ENCODE measurements around the gene MAMDC4.
"Not testable (repeated sequence)": the region's sequence is repeated elsewhere in the genome, so short reads cannot be mapped to it uniquely, and the experiment has no call there.

Gene MAMDC4

GRCh38 chr9:136835932-136836904 is 15.9 kb upstream of the MAMDC4 start:
- Histone ChIP-seq H3K4me2 (ENCODE audit: low read depth, low read length) (no peak overlapping the region), H3K4me3 (ENCODE audit: low read length) (no peak overlapping the region), H3K36me3 (replicated peaks; ENCODE audit: insufficient read depth, low read length) (no peaks in the 10 kb centered on the region), H3K79me2 (ENCODE audit: low read length) (no peaks in the 10 kb centered on the region), H3K9me2 (replicated peaks; ENCODE audit: insufficient read depth, low read length) (no peaks in the 10 kb centered on the region), H3K27ac (ENCODE audit: low read length) (no peak overlapping the region), H3K9ac (ENCODE audit: low read length) (no peak overlapping the region), H2AFZ (ENCODE audit: low read length) (no peak overlapping the region), H3K9me3 (replicated peaks; ENCODE audit: insufficient read depth, low read length) (no peaks in the 10 kb centered on the region), H3F3A (ENCODE audit: insufficient read depth, low read length) (peaks cover 1% of the 10 kb centered on the region; the same call in 1 of the 2 replicates), H3K27me3 (replicated peaks; ENCODE audit: insufficient read depth, low read length) (no peaks in the 10 kb centered on the region), H4K20me1 (ENCODE audit: insufficient read depth, low read length) (no peaks in the 10 kb centered on the region), H3K4me1 (ENCODE audit: low read length) (no peaks in the 10 kb centered on the region)
- DNase-seq, result no peak
- TF ChIP-seq EZH2phosphoT487 (IDR thresholded peaks at IDR 0.05; ENCODE audit: low read length), result no peak
- TF ChIP-seq EZH2 (optimal IDR thresholded peaks at IDR 0.05; ENCODE audit: low read depth, low read length), result no peak
- TF ChIP-seq, protein P1, sequence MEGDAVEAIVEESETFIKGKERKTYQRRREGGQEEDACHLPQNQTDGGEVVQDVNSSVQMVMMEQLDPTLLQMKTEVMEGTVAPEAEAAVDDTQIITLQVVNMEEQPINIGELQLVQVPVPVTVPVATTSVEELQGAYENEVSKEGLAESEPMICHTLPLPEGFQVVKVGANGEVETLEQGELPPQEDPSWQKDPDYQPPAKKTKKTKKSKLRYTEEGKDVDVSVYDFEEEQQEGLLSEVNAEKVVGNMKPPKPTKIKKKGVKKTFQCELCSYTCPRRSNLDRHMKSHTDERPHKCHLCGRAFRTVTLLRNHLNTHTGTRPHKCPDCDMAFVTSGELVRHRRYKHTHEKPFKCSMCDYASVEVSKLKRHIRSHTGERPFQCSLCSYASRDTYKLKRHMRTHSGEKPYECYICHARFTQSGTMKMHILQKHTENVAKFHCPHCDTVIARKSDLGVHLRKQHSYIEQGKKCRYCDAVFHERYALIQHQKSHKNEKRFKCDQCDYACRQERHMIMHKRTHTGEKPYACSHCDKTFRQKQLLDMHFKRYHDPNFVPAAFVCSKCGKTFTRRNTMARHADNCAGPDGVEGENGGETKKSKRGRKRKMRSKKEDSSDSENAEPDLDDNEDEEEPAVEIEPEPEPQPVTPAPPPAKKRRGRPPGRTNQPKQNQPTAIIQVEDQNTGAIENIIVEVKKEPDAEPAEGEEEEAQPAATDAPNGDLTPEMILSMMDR (IDR thresholded peaks at IDR 0.05; ENCODE audit: low read length), result no peak

DNA sequence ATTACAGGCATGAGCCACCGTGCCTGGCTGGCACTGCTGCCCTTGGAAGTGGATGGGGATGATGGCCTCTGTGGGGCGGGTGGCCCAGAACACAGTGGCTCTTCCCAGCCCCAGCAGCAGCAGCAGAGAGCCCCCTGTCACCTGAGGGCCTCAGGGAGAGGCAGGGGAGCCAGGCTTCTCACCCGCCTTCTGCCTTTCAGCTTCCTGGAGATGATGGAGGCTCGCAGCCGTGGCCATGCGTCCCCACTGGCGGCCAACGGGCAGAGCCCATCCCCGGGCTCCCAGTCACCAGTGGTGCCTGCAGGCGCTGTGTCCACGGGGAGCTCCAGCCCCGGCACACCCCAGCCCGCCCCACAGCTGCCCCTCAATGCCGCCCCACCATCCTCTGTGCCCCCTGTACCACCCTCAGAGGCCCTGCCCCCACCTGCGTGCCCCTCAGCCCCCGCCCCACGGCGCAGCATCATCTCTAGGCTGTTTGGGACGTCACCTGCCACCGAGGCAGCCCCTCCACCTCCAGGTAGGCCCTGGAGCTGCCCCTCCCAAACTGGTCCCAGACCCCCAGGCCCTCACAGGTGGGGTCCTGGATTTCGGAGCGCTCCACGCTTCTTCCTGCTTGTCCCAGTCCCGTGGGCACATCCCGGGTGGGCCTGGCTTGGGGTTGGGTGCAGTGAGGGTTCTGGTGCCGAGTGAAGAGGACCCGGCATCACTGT is 14.8 kb upstream of the MAMDC4 start:
- Histone ChIP-seq H3K9me3 (replicated peaks; ENCODE audit: insufficient read depth, low read length) (no peaks in the 10 kb centered on the region), H3F3A (ENCODE audit: insufficient read depth, low read length) (peaks cover 8% of the 10 kb centered on the region), H3K27ac (ENCODE audit: low read length) (no peak overlapping the region), H4K20me1 (ENCODE audit: insufficient read depth, low read length) (no peaks in the 10 kb centered on the region), H3K4me3 (ENCODE audit: low read length) (no peak overlapping the region), H3K79me2 (ENCODE audit: low read length) (no peaks in the 10 kb centered on the region), H3K4me2 (ENCODE audit: low read depth, low read length) (no peak overlapping the region), H3K9ac (ENCODE audit: low read length) (no peak overlapping the region), H3K4me1 (ENCODE audit: low read length) (peaks cover 7% of the 10 kb centered on the region; the same call in 1 of the 2 replicates), H3K36me3 (replicated peaks; ENCODE audit: insufficient read depth, low read length) (no peaks in the 10 kb centered on the region), H2AFZ (ENCODE audit: low read length) (no peak overlapping the region), H3K27me3 (replicated peaks; ENCODE audit: insufficient read depth, low read length) (no peaks in the 10 kb centered on the region), H3K9me2 (replicated peaks; ENCODE audit: insufficient read depth, low read length) (no peaks in the 10 kb centered on the region)
- TF ChIP-seq EZH2 (optimal IDR thresholded peaks at IDR 0.05; ENCODE audit: low read depth, low read length), result no peak
- TF ChIP-seq, protein P1 (IDR thresholded peaks at IDR 0.05; ENCODE audit: low read length), result no peak
- no peak for TF ChIP-seq EZH2phosphoT487 (IDR thresholded peaks at IDR 0.05; ENCODE audit: low read length)
- no peak for DNase-seq

DNA sequence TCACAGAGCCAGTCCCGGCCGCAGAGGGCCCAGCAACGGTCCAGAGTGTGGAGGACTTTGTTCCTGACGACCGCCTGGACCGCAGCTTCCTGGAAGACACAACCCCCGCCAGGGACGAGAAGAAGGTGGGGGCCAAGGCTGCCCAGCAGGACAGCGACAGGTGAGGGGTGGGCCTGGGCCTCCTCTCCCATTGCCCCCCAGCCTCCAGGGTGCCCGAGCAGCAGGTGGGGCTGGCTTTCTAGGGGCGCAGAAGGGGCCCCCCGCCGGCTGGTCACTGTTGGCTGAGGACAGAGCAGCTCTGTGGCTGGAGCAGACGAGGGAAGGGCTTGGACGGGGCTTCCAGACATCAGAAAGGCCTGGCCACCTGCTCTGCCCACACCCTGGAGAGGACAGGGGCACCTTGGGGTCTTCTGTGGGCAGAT is 14.3 kb upstream of the MAMDC4 start:
- H3K9ac ChIP-seq (ENCODE audit: low read length); H4K20me1 ChIP-seq (ENCODE audit: insufficient read depth, low read length); H3K4me2 ChIP-seq (ENCODE audit: low read depth, low read length); H3K27me3 ChIP-seq (replicated peaks; ENCODE audit: insufficient read depth, low read length); H3K4me3 ChIP-seq (ENCODE audit: low read length); H3K79me2 ChIP-seq (ENCODE audit: low read length); H3K9me2 ChIP-seq (replicated peaks; ENCODE audit: insufficient read depth, low read length); H3K4me1 ChIP-seq (ENCODE audit: low read length); H3K36me3 ChIP-seq (replicated peaks; ENCODE audit: insufficient read depth, low read length); H3F3A ChIP-seq (ENCODE audit: insufficient read depth, low read length); H3K27ac ChIP-seq (ENCODE audit: low read length); H2AFZ ChIP-seq (ENCODE audit: low read length); DNase-seq; H3K9me3 ChIP-seq (replicated peaks; ENCODE audit: insufficient read depth, low read length): not testable (repeated sequence)

Measured in MM.1S (cell line).